ENCODE data around the gene MAPK8IP1. TPM values are rescaled to one million over a fixed set of nuclear protein-coding genes. Genes with fewer than 3 reads are reported as not detected.

Gene MAPK8IP1
- total and polyA plus RNA-seq, 8 donors, result 2.9 to 8.3 (median 7.0) TPM; not detected in 1

DNA sequence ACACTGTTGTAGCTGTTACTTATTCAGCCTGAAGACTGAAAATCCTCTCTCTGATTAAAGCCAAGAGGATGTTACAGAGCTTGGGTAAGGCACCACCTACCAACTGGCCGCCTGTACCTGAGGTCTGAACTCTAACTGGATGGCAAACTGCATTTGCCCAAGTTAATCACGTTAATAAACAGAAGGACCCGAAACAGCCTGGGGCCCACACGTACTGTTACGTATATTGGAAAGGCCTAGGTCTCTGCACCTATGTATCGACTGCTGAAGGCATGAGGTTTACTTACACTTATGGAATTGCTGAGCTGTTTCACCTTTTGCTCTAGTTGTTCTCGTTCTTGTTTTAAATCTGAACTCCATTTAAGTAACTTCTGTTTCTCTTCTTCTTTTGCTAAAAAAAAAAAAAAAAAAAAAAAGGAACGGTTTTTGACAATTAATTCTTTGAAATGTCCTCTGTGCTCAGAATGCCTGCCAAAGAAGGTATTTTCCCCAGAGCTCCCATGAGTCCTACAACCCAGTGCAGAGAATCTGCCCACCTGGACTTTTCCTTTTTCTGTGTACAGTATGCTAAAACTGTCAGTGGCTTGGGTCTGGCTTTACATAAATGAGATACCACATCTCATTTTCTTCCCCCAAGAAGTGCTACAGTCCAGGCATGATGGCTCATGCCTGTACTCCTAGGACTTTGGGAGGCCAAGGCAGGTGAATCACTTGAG is 50.1 kb downstream of the MAPK8IP1 start:
- 85 to 91% (median 86%) methylated on average over 8 of the region's 8 CpGs for WGBS, 5 donors
- TF ChIP-seq EP300 (IDR thresholded peaks at IDR 0.05) (no peak), POLR2A (IDR thresholded peaks at IDR 0.05) (no peak)
- TF ChIP-seq, protein P1, sequence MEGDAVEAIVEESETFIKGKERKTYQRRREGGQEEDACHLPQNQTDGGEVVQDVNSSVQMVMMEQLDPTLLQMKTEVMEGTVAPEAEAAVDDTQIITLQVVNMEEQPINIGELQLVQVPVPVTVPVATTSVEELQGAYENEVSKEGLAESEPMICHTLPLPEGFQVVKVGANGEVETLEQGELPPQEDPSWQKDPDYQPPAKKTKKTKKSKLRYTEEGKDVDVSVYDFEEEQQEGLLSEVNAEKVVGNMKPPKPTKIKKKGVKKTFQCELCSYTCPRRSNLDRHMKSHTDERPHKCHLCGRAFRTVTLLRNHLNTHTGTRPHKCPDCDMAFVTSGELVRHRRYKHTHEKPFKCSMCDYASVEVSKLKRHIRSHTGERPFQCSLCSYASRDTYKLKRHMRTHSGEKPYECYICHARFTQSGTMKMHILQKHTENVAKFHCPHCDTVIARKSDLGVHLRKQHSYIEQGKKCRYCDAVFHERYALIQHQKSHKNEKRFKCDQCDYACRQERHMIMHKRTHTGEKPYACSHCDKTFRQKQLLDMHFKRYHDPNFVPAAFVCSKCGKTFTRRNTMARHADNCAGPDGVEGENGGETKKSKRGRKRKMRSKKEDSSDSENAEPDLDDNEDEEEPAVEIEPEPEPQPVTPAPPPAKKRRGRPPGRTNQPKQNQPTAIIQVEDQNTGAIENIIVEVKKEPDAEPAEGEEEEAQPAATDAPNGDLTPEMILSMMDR (IDR thresholded peaks at IDR 0.05), result no peak
- DNase-seq, result no peak
- Histone ChIP-seq H3K4me1 (peaks cover 6 to 31% (median 27%) of the 10 kb centered on the region in 4 donors), H3K9me3 (no peaks in the 10 kb centered on the region), H3K27me3 (no peaks in the 10 kb centered on the region), H3K4me3 (no peak overlapping the region), H3K36me3 (peaks cover 23 to 86% (median 79%) of the 10 kb centered on the region in 4 donors), H3K27ac (peak overlapping the region in 1 of 5 donors; percentile 39)
- intact Hi-C loops (cut with DNase I; ENCODE audit: low total_unique reads), result no loop called here

DNA sequence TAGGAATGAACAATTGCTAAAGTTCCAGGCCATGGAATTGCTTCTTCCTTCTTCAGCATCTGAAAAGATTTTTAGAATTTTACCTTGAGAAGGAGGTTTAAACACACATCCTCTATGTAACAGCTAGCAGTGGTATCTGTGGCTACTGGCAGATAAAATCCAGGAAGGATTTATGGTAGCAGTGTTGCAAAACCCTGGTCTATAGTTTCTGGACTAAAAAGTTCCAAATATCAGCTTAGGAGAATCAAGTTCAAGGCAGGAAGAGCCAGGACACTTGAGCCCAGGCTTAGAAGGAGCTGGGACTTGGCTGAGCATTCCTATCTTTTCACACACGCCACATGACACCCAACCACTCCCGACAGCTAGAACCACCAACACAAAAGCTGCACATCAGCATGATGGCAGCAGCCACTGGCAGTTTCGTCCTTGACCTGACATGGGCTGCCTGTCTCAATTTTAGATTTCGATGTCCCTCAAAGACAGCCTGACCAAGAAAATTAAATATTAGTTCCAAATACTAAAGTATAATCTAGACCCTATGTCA is 51.1 kb downstream of the MAPK8IP1 start:
- 89 to 97% (median 92%) methylated on average over 4 of the region's 4 CpGs for WGBS, 5 donors
- Histone ChIP-seq H3K36me3 (peaks cover 23 to 85% (median 75%) of the 10 kb centered on the region in 4 donors), H3K27me3 (no peaks in the 10 kb centered on the region), H3K27ac (no peak overlapping the region), H3K4me1 (peaks cover 6 to 23% (median 19%) of the 10 kb centered on the region in 4 donors), H3K9me3 (no peaks in the 10 kb centered on the region), H3K4me3 (no peak overlapping the region)
- intact Hi-C loops (cut with DNase I; ENCODE audit: low total_unique reads), result no loop called here
- no peak for TF ChIP-seq POLR2AphosphoS5 (IDR thresholded peaks at IDR 0.05)
- TF ChIP-seq, protein P1 (IDR thresholded peaks at IDR 0.05), result no peak
- no peak for DNase-seq

DNA sequence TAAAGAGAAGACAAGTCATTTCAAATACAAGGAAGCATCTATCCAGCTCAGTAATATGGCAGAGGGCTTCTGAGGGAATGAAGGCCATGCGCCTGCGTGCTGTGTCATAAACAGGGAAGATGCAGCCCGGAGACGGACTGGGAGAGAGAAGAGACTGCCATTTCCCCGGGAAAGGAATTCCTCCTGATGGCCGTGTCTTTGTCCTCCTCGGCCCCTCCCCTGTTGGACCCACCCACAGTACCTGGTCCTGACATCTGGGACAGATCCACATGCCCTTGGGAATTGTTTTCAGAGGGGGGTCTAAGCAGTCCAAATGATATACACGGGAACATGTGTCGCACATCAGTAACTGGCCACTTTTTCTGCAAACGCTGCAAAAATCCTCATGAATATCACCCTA is 52.5 kb downstream of the MAPK8IP1 start:
- 90 to 94% (median 92%) methylated on average over 10 of the region's 10 CpGs for WGBS, 5 donors
- no peak overlapping the region for H3K27ac ChIP-seq
- TF ChIP-seq EP300 (IDR thresholded peaks at IDR 0.05), result no peak
- no peak for TF ChIP-seq POLR2A (IDR thresholded peaks at IDR 0.05)
- TF ChIP-seq POLR2AphosphoS5 (IDR thresholded peaks at IDR 0.05), result no peak
- TF ChIP-seq, protein P1 (IDR thresholded peaks at IDR 0.05), result no peak
- H3K4me1 ChIP-seq, result peaks cover 6 to 23% (median 18%) of the 10 kb centered on the region in 4 donors
- no peaks in the 10 kb centered on the region for H3K9me3 ChIP-seq
- no peaks in the 10 kb centered on the region for H3K27me3 ChIP-seq
- H3K4me3 ChIP-seq, result no peak overlapping the region
- intact Hi-C loops (cut with DNase I; ENCODE audit: low total_unique reads), result no loop called here
- peaks cover 23 to 84% (median 73%) of the 10 kb centered on the region in 4 donors for H3K36me3 ChIP-seq
- DNase-seq, result no peak

DNA sequence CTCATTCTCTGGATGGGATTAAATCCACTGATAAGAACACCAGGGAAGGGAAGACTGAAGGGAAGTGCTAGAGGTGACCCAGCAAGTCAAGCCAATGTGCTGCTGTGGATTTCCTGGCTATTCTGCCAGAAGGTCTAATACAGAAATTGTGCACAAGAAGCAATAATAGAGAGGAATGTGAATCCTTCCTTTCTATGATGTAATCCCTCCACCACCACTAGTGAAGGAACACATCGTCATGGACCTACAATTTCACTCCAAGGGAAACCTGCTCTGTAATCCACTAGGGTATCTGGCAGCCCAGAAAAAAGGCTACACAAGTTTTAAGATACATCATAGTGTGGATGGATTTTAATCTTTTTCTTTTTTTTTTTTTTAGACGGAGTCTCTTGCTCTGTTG is 54.4 kb downstream of the MAPK8IP1 start:
- Histone ChIP-seq H3K4me1 (peaks cover 0 to 4% (median under 1%) of the 10 kb centered on the region in 4 donors), H3K36me3 (peaks cover 24 to 84% (median 71%) of the 10 kb centered on the region in 4 donors), H3K9me3 (no peaks in the 10 kb centered on the region), H3K27me3 (no peaks in the 10 kb centered on the region), H3K27ac (no peak overlapping the region), H3K4me3 (no peak overlapping the region)
- intact Hi-C loops (cut with DNase I; ENCODE audit: low total_unique reads), result no loop called here
- DNase-seq, result no peak
- WGBS, 5 donors, result 79 to 98% (median 85%) methylated on average over 2 of the region's 2 CpGs
- TF ChIP-seq, protein P1 (IDR thresholded peaks at IDR 0.05), result no peak
- TF ChIP-seq POLR2A (IDR thresholded peaks at IDR 0.05), result no peak
- TF ChIP-seq POLR2AphosphoS5 (IDR thresholded peaks at IDR 0.05), result no peak
- no peak for TF ChIP-seq EP300 (IDR thresholded peaks at IDR 0.05)

Data from stomach (tissue), 9 donors.